Fibroblast of lung (primary cell): ENCODE data around the gene PCDH15. TPM values are rescaled to one million over a fixed set of nuclear protein-coding genes. Genes with fewer than 3 reads are reported as not detected.
A peak's percentile ranks its signal among the peaks of the same experiment; 100 is the strongest.

Source experiments
- DNase-seq, 2 donors: peaks; one replicate each; pipeline versions ENCODE4 v3.0.0 to v3.0.0-alpha.2; 2010; ENCODE audit warnings: low read depth in 2 of 2
- H2AFZ ChIP-seq: 2 replicates; pipeline ENCODE4 v1.5.1; 2012; ENCODE audit warnings: low read length, control low read depth, inconsistent platforms
- H3K27ac ChIP-seq: 2 replicates; pipeline ENCODE4 v1.5.1; 2011; ENCODE audit warnings: low read length, control low read depth; ENCODE audit not compliant: insufficient read depth
- H3K27me3 ChIP-seq: 2 replicates; pipeline ENCODE4 v1.5.1; 2011; ENCODE audit warnings: mild to moderate bottlenecking, low read length; ENCODE audit not compliant: control insufficient read depth, insufficient read depth
- H3K36me3 ChIP-seq: 2 replicates; pipeline ENCODE4 v1.5.1; 2011; ENCODE audit warnings: low read length; ENCODE audit not compliant: control insufficient read depth, insufficient read depth
- H3K4me1 ChIP-seq: 2 replicates; pipeline ENCODE4 v1.5.1; 2011; ENCODE audit warnings: low read length; ENCODE audit not compliant: control insufficient read depth, insufficient read depth; ENCODE audit errors: extremely low read depth
- H3K4me2 ChIP-seq: 2 replicates; pipeline ENCODE4 v1.5.1; 2011; ENCODE audit warnings: low read length, control low read depth; ENCODE audit not compliant: insufficient read depth; ENCODE audit errors: extremely low read depth
- H3K4me3 ChIP-seq, 4 experiments: fragments of 200-600 bp in 1 of 4; sonication (generic) in 1 of 4; replicated peaks in 1 of 4; 2 replicates each; pipeline ENCODE4 v1.5.1; 2011 to 2016; ENCODE audit warnings: low read length in 4 of 4, low read depth in 3 of 4, mild to moderate bottlenecking in 3 of 4, control low read depth in 2 of 4, inconsistent platforms in 1 of 4, mixed read lengths in 1 of 4; ENCODE audit not compliant: insufficient read depth in 1 of 4; ENCODE audit errors: control extremely low read depth in 1 of 4
- H3K79me2 ChIP-seq: 2 replicates; pipeline ENCODE4 v1.5.1; 2012; ENCODE audit warnings: mild to moderate bottlenecking, low read length, inconsistent platforms; ENCODE audit not compliant: control insufficient read depth, insufficient read depth
- H3K9ac ChIP-seq: 2 replicates; pipeline ENCODE4 v1.5.1; 2011; ENCODE audit warnings: mild to moderate bottlenecking, low read length, control low read depth; ENCODE audit not compliant: insufficient read depth
- H3K9me3 ChIP-seq: 2 replicates; pipeline ENCODE4 v1.5.1; 2012; ENCODE audit warnings: low read depth, low read length; ENCODE audit not compliant: control insufficient read depth, insufficient read depth
- H4K20me1 ChIP-seq: 2 replicates; pipeline ENCODE4 v1.5.1; 2011; ENCODE audit warnings: low read length; ENCODE audit not compliant: control insufficient read depth, insufficient read depth; ENCODE audit errors: extremely low read depth
- EZH2 ChIP-seq: IDR thresholded peaks from 2 replicates; pipeline ENCODE4 v1.5.1; 2012; ENCODE audit warnings: low read length, control low read depth, mild to moderate bottlenecking; ENCODE audit errors: missing control alignments
- polyA plus RNA-seq, 2 donors: library from polyadenylated mRNA; depleted of rRNA in 1 of 2; stranded (reverse) in 1 of 2; unstranded in 1 of 2; fragments of >200 nt; gene quantifications; 2 replicates each; pipeline ENCODE4 v1.2.1, GENCODE V29; 2011 to 2012; ENCODE audit warnings: missing spikeins in 1 of 2
- total RNA-seq: library from RNA; depleted of rRNA; stranded (reverse); fragments of >200 nt; gene quantifications from 2 replicates; pipeline ENCODE4 v1.2.1, GENCODE V29; 2014
- TF ChIP-seq, protein P1 (sequence below), 2 donors: IDR thresholded peaks in 1 of 2; conservative IDR thresholded peaks in 1 of 2; 1 replicate in 1 of 2; 2 replicates in 1 of 2; pipeline ENCODE4 v1.5.1; 2011 to 2012; ENCODE audit warnings: low read length in 2 of 2, control low read depth in 1 of 2, inconsistent platforms in 1 of 2, low read depth in 1 of 2, mild to moderate bottlenecking in 1 of 2

The PCDH15 gene
- total and polyA plus RNA-seq, 2 donors (not counting 1 experiment from before 2014, with no cell fraction given) = under 0.01 TPM; not detected in 1

DNA sequence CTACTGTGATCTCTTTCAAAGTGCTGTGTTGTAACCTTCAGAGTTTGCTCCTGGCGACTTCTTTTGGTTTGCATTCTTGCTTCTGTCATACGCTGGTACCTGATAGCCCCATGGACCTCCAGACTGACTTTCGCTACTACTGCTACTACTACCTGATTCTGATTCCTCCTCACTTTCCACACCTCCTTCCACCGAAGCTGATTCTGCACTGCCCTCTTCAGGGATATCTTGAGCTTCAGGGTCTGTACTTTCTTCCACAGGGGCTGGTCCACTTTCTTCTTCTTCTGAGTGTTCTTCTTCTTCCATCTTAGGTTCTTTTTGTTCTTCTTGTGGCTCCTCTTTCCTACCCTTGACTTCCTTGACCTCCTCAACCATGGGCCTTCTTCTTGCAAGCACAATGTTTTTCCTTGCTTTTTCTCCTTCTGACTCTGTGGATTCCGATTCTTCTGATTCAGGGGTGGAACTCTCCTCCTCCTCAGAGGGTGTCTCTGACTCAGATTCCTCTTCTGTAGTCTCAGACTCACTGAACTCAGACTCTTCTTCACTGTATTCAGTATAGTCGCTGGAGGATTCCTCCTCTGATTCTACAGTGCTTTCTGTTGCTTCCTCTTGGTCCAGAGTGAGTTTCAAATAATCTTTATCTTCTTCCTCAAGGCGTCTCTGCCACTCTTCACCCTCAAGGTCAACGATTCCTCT lies 992.2 kb downstream of the PCDH15 start:
- Histone ChIP-seq H3K27me3 (no peaks in the 10 kb centered on the region), H3K4me1 (no peaks in the 10 kb centered on the region), H3K27ac (no peak overlapping the region), H3K79me2 (no peaks in the 10 kb centered on the region), H3K9me3 (no peaks in the 10 kb centered on the region), H3K4me3 (no peak overlapping the region), H3K4me2 (no peak overlapping the region), H3K9ac (no peak overlapping the region), H4K20me1 (no peaks in the 10 kb centered on the region), H2AFZ (no peak overlapping the region), H3K36me3 (no peaks in the 10 kb centered on the region)
- TF ChIP-seq, protein P1, sequence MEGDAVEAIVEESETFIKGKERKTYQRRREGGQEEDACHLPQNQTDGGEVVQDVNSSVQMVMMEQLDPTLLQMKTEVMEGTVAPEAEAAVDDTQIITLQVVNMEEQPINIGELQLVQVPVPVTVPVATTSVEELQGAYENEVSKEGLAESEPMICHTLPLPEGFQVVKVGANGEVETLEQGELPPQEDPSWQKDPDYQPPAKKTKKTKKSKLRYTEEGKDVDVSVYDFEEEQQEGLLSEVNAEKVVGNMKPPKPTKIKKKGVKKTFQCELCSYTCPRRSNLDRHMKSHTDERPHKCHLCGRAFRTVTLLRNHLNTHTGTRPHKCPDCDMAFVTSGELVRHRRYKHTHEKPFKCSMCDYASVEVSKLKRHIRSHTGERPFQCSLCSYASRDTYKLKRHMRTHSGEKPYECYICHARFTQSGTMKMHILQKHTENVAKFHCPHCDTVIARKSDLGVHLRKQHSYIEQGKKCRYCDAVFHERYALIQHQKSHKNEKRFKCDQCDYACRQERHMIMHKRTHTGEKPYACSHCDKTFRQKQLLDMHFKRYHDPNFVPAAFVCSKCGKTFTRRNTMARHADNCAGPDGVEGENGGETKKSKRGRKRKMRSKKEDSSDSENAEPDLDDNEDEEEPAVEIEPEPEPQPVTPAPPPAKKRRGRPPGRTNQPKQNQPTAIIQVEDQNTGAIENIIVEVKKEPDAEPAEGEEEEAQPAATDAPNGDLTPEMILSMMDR (conservative IDR thresholded peaks at IDR 0.05 in 1 of 2, IDR thresholded peaks at IDR 0.05 in 1 of 2; ENCODE audit: low read depth in 1 of 2, low read length in 2 of 2) = no peak
- no peak for TF ChIP-seq EZH2
- DNase-seq = no peak

GRCh38 chr10:53786236-53786900 lies 1014.7 kb downstream of the PCDH15 start:
- Histone ChIP-seq H3K4me1 (no peaks in the 10 kb centered on the region), H3K79me2 (no peaks in the 10 kb centered on the region), H4K20me1 (no peaks in the 10 kb centered on the region), H2AFZ (no peak overlapping the region), H3K27ac (no peak overlapping the region), H3K9me3 (no peaks in the 10 kb centered on the region), H3K27me3 (no peaks in the 10 kb centered on the region), H3K4me2 (no peak overlapping the region), H3K4me3 (no peak overlapping the region), H3K9ac (no peak overlapping the region), H3K36me3 (no peaks in the 10 kb centered on the region)
- TF ChIP-seq EZH2 = no peak
- TF ChIP-seq, protein P1 (conservative IDR thresholded peaks at IDR 0.05 in 1 of 2, IDR thresholded peaks at IDR 0.05 in 1 of 2; ENCODE audit: low read depth in 1 of 2, low read length in 2 of 2) = peak in 1 of 2 donors; percentile 24
- DNase-seq = no peak

- Histone ChIP-seq H3K79me2 (no peaks in the 10 kb centered on the region), H3K27ac (no peak overlapping the region), H3K27me3 (no peaks in the 10 kb centered on the region), H3K9me3 (no peaks in the 10 kb centered on the region), H3K4me3 (no peak overlapping the region), H3K9ac (no peak overlapping the region), H3K4me2 (no peak overlapping the region), H4K20me1 (no peaks in the 10 kb centered on the region), H3K4me1 (no peaks in the 10 kb centered on the region), H2AFZ (no peak overlapping the region), H3K36me3 (no peaks in the 10 kb centered on the region)
- no peak for DNase-seq
- TF ChIP-seq, protein P1 (conservative IDR thresholded peaks at IDR 0.05 in 1 of 2, IDR thresholded peaks at IDR 0.05 in 1 of 2; ENCODE audit: low read depth in 1 of 2, low read length in 2 of 2) = no peak
- TF ChIP-seq EZH2 = no peak
Measured at GRCh38 chr10:53771701-53772100, 1029.3 kb downstream of the PCDH15 start.
